Measurements from ENCODE around the gene PPP1R3E. TPM values are rescaled to one million over a fixed set of nuclear protein-coding genes. Genes with fewer than 3 reads are reported as not detected.

Gene PPP1R3E
- total RNA-seq, 4 donors from 2014 or later: 9.1 to 13.9 (median 11.0) TPM

GRCh38 chr14:23324455-23324846 is 21.8 kb upstream of the PPP1R3E start:
- in situ Hi-C loops (cut with MboI; ENCODE audit: low pct_ligation_motif_present in 1 of 4, low pct_unique_long_range_greater_than_20kb in 1 of 4, low sequenced_read_pairs in 3 of 4): no loop called here
- 75% methylated on average over 2 of the region's 2 CpGs; no CpG with 5 or more reads in 1 of the 2 donors for WGBS, 2 donors (ENCODE audit: low coverage in 1 of 2)
- H3K9me3 ChIP-seq: no peaks in the 10 kb centered on the region

DNA sequence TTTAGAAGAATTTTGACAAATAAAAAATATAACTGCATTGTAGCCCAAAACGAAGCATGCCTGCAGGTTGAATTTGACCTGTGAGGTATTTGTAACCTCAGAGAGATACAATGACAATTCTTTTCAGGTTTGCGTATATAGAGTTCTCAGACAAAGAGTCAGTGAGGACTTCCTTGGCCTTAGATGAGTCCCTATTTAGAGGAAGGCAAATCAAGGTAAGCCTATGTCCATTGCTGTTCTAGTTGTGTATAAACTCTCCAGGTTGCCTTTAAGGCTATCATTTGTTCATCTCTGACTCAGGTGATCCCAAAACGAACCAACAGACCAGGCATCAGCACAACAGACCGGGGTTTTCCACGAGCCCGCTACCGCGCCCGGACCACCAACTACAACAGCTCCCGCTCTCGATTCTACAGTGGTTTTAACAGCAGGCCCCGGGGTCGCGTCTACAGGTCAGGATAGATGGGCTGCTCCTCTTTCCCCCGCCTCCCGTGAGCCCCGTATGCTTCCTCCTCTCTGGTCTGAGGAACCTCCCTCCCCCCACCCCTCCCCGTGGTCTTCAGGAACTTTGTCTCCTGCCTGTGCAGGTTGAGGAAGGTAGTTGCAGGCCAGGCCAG is 21.3 kb upstream of the PPP1R3E start:
- no peaks in the 10 kb centered on the region for H3K9me3 ChIP-seq
- DNase-seq: no peak
- TF ChIP-seq POLR2AphosphoS5 (IDR thresholded peaks at IDR 0.05): no peak
- no peak for TF ChIP-seq EP300 (IDR thresholded peaks at IDR 0.05; ENCODE audit: low read depth)
- TF ChIP-seq CTCF (IDR thresholded peaks at IDR 0.05): no peak
- no peak for TF ChIP-seq POLR2A (IDR thresholded peaks at IDR 0.05)
- no peak overlapping the region for H3K4me3 ChIP-seq
- peaks cover 0 to 25% (median 8%) of the 10 kb centered on the region in 4 donors for H3K36me3 ChIP-seq
- in situ Hi-C loops (cut with MboI; ENCODE audit: low pct_ligation_motif_present in 1 of 4, low pct_unique_long_range_greater_than_20kb in 1 of 4, low sequenced_read_pairs in 3 of 4): no loop called here
- peaks cover 10 to 25% (median 18%) of the 10 kb centered on the region in 4 donors for H3K4me1 ChIP-seq
- intact Hi-C loops (cut with DNase I; ENCODE audit: low total_unique reads): no loop called here
- H3K27ac ChIP-seq: no peak overlapping the region
- H3K27me3 ChIP-seq: no peaks in the 10 kb centered on the region
- 84 to 86% methylated on average over 16 to 18 of the region's 18 CpGs for WGBS, 2 donors (ENCODE audit: low coverage in 1 of 2)

More at GRCh38 chr14:23324455-23324846, 21.8 kb upstream of the PPP1R3E start:
- no peak for DNase-seq
- Histone ChIP-seq H3K27ac (no peak overlapping the region), H3K36me3 (peaks cover 0 to 25% (median 8%) of the 10 kb centered on the region in 4 donors), H3K4me3 (no peak overlapping the region), H3K27me3 (no peaks in the 10 kb centered on the region), H3K4me1 (peaks cover 10 to 25% (median 18%) of the 10 kb centered on the region in 4 donors)
- TF ChIP-seq POLR2A (IDR thresholded peaks at IDR 0.05): no peak
- no peak for TF ChIP-seq CTCF (IDR thresholded peaks at IDR 0.05)
- no peak for TF ChIP-seq EP300 (IDR thresholded peaks at IDR 0.05; ENCODE audit: low read depth)
- intact Hi-C loops (cut with DNase I; ENCODE audit: low total_unique reads): no loop called here

DNA sequence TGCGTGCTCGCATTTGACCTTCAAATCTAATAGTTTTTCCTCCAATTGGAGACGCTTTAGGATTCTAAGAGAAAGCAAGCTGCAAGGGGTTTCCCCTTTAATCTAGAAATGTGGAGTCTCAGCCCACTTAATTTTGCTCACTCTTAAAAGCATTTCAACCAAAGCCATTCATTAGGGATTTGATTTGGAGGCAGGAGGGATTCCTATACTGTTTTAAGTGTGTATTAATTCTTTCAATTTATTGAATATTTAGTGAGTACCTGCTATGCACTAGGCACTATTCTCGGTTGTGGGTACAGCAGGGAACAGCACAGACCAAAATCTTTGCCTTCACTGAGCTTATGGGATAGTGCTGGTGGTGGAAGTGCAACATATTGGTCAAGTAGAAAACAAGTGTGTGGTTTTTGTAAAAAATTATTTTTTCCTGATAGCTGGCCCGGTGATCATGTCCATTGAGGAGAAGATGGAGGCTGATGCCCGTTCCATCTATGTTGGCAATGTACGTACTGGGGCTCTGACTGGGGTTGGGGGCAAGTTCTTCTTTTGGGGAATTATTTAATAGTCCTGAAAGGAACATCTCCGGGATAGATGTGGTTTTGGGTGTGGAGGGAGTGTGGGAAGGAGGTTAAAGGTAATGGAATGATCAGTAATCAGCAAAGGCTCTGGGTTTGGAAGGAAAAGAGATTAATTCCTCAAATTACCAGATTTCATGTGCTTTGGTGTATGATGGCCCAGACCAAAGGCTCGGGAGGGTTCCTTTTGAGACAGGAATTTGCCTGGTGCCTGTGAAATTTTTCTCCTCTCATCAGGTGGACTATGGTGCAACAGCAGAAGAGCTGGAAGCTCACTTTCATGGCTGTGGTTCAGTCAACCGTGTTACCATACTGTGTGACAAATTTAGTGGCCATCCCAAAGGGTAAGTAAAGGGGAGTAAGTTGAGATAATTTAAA is 20.2 kb upstream of the PPP1R3E start:
- H3K9me3 ChIP-seq: no peaks in the 10 kb centered on the region
- no peak for DNase-seq
- peak overlapping the region; percentile 98 to 99 (median 98) for H3K27ac ChIP-seq
- H3K4me3 ChIP-seq: peak overlapping the region in 3 of 4 donors; percentile 92 to 99 (median 97)
- peaks cover 10 to 21% (median 18%) of the 10 kb centered on the region in 4 donors for H3K4me1 ChIP-seq
- peaks cover 0 to 25% (median 8%) of the 10 kb centered on the region in 4 donors for H3K36me3 ChIP-seq
- intact Hi-C loops (cut with DNase I; ENCODE audit: low total_unique reads) (no loop called here), in situ Hi-C loops (cut with MboI; ENCODE audit: low pct_ligation_motif_present in 1 of 4, low pct_unique_long_range_greater_than_20kb in 1 of 4, low sequenced_read_pairs in 3 of 4) (no loop called here)
- WGBS, 2 donors (ENCODE audit: low coverage in 1 of 2): 43 to 51% methylated on average over 8 to 10 of the region's 10 CpGs
- TF ChIP-seq POLR2AphosphoS5 (IDR thresholded peaks at IDR 0.05): no peak
- TF ChIP-seq EP300 (IDR thresholded peaks at IDR 0.05; ENCODE audit: low read depth): no peak
- no peak for TF ChIP-seq CTCF (IDR thresholded peaks at IDR 0.05)
- TF ChIP-seq POLR2A (IDR thresholded peaks at IDR 0.05): no peak
- no peaks in the 10 kb centered on the region for H3K27me3 ChIP-seq
